Mucosa of rectum (tissue), 2 donors: ENCODE data around the gene FGF11.

Source experiments
- H3K27ac ChIP-seq, 2 donors: one replicate each; pipeline ENCODE4 v1.7.0; 2013; ENCODE audit warnings: inconsistent platforms in 2 of 2, low read depth in 2 of 2, low read length in 2 of 2
- H3K27me3 ChIP-seq, 2 donors: one replicate each; pipeline ENCODE4 v1.7.0; 2013; ENCODE audit warnings: low read length in 2 of 2; ENCODE audit not compliant: control insufficient read depth in 2 of 2, insufficient read depth in 2 of 2
- H3K36me3 ChIP-seq, 2 donors: one replicate each; pipeline ENCODE4 v1.7.0; 2013; ENCODE audit warnings: low read length in 2 of 2; ENCODE audit not compliant: control insufficient read depth in 2 of 2, insufficient read depth in 2 of 2
- H3K4me1 ChIP-seq, 2 donors: one replicate each; pipeline ENCODE4 v1.7.0; 2013; ENCODE audit warnings: low read length in 2 of 2, mild to moderate bottlenecking in 1 of 2; ENCODE audit not compliant: control insufficient read depth in 2 of 2, insufficient read depth in 2 of 2
- H3K4me3 ChIP-seq, 2 donors: one replicate each; pipeline ENCODE4 v1.7.0; 2013; ENCODE audit warnings: low read length in 2 of 2
- H3K9ac ChIP-seq, 2 donors: one replicate each; pipeline ENCODE4 v1.7.0; 2013; ENCODE audit warnings: low read length in 2 of 2, low read depth in 1 of 2, mild to moderate bottlenecking in 1 of 2
- H3K9me3 ChIP-seq, 2 donors: one replicate each; pipeline ENCODE4 v1.7.0; 2013; ENCODE audit warnings: low read length in 2 of 2; ENCODE audit not compliant: control insufficient read depth in 2 of 2
- donor health status: healthy.
- donor health status: Normal muscosa, but diverticular disease.

The FGF11 gene

DNA sequence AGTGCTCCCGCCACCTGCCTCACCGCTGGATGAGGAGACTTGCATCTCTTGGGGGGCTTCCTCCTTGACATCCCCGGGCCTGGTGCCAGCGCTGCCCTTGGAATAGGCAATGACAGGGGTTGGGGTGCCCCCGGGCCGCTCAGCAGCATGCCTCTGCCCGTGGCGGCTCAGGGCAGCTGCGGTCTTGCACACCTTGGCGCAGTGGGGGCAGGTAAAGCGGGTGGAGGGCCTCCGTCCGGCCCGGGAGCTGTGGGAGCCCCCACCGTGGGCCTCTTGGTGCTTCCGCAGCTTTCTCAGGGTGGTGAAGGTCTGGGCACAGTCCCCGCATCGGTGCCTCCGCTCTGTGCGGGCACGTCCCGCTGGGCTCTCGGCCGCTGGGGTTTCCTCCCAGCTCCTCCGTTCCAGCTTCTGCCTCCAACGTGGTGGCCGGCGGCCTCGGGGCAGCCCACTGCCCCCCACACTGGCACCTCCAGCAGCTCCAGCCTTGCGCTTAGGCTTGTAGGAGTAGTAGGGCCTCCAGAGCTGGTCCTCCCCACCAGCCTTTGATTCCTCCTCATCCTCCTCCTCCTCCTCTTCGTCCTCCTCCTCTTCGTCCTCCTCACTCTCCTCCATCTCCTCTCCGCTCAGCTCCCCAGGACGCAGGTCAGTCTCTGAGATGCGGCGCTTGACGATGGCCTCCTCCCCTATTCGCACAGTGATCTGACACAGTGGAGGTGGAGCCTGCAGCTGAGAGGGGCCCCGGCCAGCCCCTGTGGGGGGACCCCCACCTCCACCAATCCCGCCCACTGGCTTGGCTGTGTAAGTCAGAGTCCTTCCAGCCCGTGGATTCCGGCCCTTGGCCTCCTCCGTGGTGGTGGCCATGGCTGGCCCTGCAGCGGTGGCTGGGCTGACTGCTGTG is 23.4 kb downstream of the FGF11 start:
- peaks cover 0 to 3% of the 10 kb centered on the region in 2 donors for H3K4me1 ChIP-seq
- H3K36me3 ChIP-seq: peaks cover 10 to 20% of the 10 kb centered on the region in 2 donors
- H3K9me3 ChIP-seq: no peaks in the 10 kb centered on the region
- no peak overlapping the region for H3K9ac ChIP-seq
- H3K27ac ChIP-seq: no peak overlapping the region
- no peak overlapping the region for H3K4me3 ChIP-seq
- H3K27me3 ChIP-seq: no peaks in the 10 kb centered on the region

DNA sequence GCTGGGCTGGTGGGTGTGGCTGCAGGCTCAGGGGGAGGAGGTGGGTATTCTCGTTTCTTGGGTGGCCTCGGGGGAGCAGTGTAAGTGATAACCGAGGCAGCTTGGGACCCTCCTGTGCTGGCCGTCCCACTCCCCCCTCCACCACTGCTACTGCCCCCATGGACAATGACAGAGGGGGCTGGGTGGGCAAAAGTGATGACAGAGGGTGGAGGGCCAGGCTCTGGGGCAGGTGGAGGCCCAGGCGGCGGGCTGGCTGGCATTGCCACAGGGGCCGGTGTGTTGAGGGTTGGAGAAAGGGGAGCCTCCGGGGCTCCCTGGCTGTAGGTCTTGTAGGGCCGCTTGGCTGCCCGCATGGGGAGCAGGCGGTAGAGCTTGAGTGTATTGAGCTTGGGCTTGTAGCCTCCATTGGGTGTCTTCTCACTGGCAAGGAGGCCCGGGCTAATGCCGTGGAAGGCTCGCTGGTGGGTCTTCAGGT is 24.1 kb downstream of the FGF11 start:
- Histone ChIP-seq H3K9me3 (no peaks in the 10 kb centered on the region), H3K27ac (no peak overlapping the region), H3K36me3 (peaks cover 10 to 20% of the 10 kb centered on the region in 2 donors), H3K27me3 (no peaks in the 10 kb centered on the region), H3K4me3 (no peak overlapping the region), H3K4me1 (peaks cover 0 to 3% of the 10 kb centered on the region in 2 donors), H3K9ac (no peak overlapping the region)

DNA sequence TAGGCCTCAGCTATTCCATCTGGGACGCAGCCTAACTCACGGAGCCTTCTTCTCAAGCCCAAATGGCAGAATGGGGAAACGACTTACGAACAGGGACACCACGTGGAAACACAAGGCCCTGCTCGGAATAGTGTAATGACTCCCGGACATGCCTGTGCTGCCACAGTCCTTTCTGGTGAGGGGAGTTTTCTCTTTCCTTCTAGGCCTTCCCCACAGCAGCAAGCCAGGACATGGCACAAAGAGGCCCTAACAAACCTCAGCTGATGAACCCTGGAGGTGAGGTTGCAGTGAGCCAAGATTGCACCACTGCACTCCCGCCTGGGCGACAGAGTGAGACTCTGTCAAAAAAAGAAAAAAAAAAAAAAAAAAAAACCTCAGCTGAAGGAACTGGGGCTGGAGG is 24.8 kb downstream of the FGF11 start:
- no peak overlapping the region for H3K27ac ChIP-seq
- no peak overlapping the region for H3K4me3 ChIP-seq
- H3K9me3 ChIP-seq: no peaks in the 10 kb centered on the region
- no peaks in the 10 kb centered on the region for H3K27me3 ChIP-seq
- H3K4me1 ChIP-seq: peaks cover 0 to 3% of the 10 kb centered on the region in 2 donors
- H3K36me3 ChIP-seq: peaks cover 10 to 22% of the 10 kb centered on the region in 2 donors
- H3K9ac ChIP-seq: no peak overlapping the region

DNA sequence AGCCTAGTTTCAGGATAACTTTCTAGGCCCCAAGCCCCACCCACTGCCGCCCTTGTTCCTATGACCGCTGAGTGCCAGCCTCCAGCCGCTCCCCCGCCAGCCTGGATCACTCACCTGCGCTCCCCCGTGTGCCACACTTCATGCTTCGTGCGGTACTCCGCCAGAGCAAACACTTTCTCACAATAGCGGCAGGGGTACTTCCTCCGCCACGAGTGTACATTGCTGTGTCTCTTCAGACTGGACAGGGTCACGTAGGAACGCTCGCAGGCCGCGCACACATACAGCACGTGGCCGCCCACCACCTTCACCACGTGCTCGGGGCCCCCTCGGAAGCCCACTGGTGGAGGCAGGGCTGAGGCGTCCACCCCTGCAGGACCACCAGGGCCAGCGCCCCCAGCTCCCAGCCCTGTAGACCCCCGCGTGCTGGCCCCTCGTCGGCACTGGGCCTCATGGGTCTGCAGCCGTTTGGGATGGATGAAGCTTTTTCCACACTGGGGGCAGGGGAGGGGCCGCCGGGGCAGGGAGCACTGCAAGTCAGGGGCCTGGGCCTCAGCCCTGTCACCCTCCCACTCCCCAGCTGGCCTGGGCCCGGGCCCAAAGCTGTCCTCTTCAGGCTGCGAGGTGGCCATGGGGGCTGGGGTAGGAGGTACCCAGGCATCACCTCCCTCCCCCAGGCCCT is 26.4 kb downstream of the FGF11 start:
- peaks cover 10 to 22% of the 10 kb centered on the region in 2 donors for H3K36me3 ChIP-seq

DNA sequence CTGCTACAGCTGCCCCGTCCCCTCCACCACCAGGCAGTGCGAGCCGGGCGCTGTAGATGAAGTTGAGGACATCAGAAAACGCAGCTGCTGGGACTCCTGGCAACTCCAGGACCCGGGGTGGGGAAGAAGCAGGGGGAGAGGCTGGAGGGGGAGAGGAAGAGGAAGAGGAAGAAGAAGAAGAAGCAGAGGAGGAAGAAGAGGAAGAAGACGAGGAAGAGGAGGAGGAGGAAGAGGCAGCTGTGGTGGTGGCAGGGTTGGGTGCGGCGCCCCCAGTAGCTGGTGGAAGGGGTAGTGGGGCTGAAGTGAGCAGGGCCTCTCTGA is 27.0 kb downstream of the FGF11 start:
- Histone ChIP-seq H3K27ac (no peak overlapping the region), H3K4me1 (peaks cover 0 to 3% of the 10 kb centered on the region in 2 donors), H3K27me3 (no peaks in the 10 kb centered on the region), H3K9me3 (no peaks in the 10 kb centered on the region), H3K9ac (no peak overlapping the region), H3K4me3 (no peak overlapping the region), H3K36me3 (peaks cover 10 to 22% of the 10 kb centered on the region in 2 donors)

More for the DNA sequence above, 26.4 kb downstream of the FGF11 start:
- Histone ChIP-seq H3K4me1 (peaks cover 0 to 3% of the 10 kb centered on the region in 2 donors), H3K9me3 (no peaks in the 10 kb centered on the region), H3K9ac (no peak overlapping the region), H3K4me3 (no peak overlapping the region), H3K27ac (no peak overlapping the region), H3K27me3 (no peaks in the 10 kb centered on the region)

DNA sequence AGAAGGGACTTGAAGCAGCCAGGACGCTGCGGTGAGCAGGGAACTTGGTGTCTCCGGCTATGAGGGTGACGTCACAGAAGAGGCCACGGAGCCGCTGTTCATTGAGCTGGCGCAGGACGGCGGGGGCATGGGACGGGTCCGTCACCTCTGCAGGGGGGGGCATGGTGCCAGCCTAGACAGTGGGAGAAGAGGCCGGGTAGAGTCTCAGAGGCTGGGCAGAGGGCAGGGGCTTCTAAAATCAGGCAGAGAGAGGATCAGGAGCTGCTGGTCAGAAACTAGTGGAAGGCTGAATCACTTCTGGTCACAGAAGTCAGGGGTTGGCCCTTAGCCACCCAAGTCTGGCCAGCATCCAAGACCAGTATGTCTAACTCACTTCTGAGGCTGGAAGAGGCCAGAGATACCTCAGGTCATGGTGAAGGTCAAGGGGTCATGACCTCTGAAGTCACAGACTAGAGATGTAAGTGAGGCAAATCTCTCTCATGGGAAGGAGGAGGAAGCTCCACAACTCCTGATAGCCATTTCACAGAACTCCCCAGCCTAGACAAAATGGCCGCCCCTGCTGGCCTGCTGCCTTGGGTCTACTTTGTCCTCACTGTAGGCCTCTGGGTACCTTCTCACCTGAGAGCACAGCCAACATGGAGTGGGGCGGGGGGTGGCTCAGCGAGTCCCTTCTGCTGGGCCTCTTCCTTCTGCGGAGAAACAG is 27.5 kb downstream of the FGF11 start:
- peaks cover 10 to 22% of the 10 kb centered on the region in 2 donors for H3K36me3 ChIP-seq
- H3K4me3 ChIP-seq: no peak overlapping the region
- peaks cover 0 to 3% of the 10 kb centered on the region in 2 donors for H3K4me1 ChIP-seq
- no peaks in the 10 kb centered on the region for H3K9me3 ChIP-seq
- no peak overlapping the region for H3K9ac ChIP-seq
- H3K27ac ChIP-seq: peak overlapping the region; percentile 5 to 28
- no peaks in the 10 kb centered on the region for H3K27me3 ChIP-seq

DNA sequence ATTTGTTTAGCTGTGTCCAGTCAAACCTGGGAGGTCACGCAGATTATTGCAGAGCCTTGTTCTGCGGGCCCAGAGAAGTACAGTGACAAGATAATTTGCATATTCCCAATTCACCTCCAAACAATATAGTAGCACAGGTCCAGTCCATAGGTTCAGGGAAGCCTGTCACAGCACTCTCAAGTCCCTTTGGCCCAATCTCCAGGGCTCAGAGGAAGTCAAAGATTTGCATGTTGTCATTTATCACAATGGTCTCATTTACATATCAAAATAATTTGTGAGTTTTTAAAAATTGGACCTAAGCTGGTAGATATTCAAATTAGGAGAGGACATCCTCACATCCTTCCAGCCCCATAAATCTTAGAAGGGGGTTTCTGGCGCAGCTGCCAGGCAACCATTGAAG is 28.2 kb downstream of the FGF11 start:
- H3K9ac ChIP-seq: no peak overlapping the region
- no peaks in the 10 kb centered on the region for H3K27me3 ChIP-seq

DNA sequence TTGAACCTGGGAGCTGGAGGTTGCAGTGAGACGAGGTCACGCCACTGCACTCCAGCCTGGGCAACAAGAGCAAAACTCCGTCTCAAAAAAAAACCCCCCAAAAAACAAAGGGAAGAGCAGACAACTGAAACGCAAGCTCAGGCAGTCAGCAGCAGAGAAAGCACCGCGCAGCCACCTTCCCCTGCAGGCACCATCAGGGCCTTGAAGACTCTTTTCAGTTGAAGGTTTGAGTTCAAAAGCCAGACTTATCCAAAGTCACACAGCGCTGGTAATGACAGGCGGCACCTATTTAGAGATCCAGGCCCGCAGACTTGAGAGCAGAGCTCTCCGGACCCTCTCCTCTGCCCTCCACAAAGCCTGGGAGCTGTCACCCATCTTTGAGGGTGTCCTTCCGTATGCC is 29.0 kb downstream of the FGF11 start:
- Histone ChIP-seq H3K4me1 (peaks cover 0 to 3% of the 10 kb centered on the region in 2 donors), H3K27ac (no peak overlapping the region), H3K36me3 (peaks cover 6 to 16% of the 10 kb centered on the region in 2 donors), H3K9me3 (no peaks in the 10 kb centered on the region), H3K4me3 (no peak overlapping the region), H3K27me3 (no peaks in the 10 kb centered on the region), H3K9ac (no peak overlapping the region)

More for the DNA sequence above, 28.2 kb downstream of the FGF11 start:
- Histone ChIP-seq H3K4me3 (no peak overlapping the region), H3K9me3 (no peaks in the 10 kb centered on the region), H3K4me1 (peaks cover 0 to 3% of the 10 kb centered on the region in 2 donors), H3K36me3 (peaks cover 10 to 21% of the 10 kb centered on the region in 2 donors), H3K27ac (no peak overlapping the region)

DNA sequence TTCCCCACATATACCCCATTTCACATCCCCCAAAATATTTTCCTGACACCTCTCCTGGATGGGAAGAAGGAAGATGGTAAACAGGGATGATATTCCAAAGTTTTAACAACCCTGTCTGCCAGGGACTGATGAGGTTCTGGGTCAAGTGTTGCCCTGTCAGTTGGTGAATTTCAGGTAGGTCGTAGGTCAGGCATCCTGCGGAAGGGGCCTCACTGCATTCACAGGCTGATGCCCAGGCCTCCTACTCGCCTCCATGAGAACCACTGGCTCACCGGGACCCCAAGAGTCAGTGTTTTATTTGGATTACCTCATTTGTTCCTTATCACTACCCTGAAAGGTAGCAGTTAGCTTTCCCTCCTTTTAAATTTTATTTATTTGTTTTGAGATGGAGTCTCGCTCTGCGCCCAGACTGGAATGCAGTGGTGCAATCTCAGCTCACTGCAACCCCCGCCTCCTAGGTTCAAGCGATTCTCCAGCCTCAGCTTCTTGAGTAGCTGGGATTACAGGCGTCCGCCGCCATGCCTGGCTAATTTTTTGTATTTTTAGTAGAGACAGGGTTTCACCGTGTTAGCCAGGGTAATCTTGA is 29.6 kb downstream of the FGF11 start:
- Histone ChIP-seq H3K27ac (no peak overlapping the region), H3K27me3 (no peaks in the 10 kb centered on the region)

More for the DNA sequence above, 29.6 kb downstream of the FGF11 start:
- Histone ChIP-seq H3K4me3 (no peak overlapping the region), H3K9me3 (no peaks in the 10 kb centered on the region), H3K9ac (no peak overlapping the region), H3K36me3 (peaks cover 3 to 12% of the 10 kb centered on the region in 2 donors), H3K4me1 (peaks cover 0 to 3% of the 10 kb centered on the region in 2 donors)
